ENCODE data around the gene GPRASP3.
"Not testable (repeated sequence)": the region's sequence is repeated elsewhere in the genome, so short reads cannot be mapped to it uniquely, and the experiment has no call there.

GPRASP3 gene

DNA sequence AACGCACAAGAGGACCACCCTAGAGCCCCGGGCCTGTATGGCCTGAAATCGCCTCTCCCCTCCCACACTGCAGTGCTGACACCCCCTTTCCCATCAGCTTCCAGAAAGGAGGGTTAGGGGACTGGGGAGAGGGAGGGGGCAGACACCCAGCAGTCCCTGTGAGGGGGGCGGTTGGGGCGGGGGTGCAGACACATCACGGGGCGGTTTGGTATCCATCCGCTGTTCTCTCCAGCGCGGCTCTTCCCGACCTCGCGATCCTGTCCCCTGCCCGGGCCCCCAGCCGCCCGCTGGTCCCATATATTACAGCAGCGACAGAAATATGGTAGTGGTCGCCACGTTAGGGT, 8.7 kb upstream of the GPRASP3 start:
- H3K9ac ChIP-seq = no peak overlapping the region
- no peaks in the 10 kb centered on the region for H4K20me1 ChIP-seq
- H3K4me1 ChIP-seq = peaks cover 0 to 10% (median 0%) of the 10 kb centered on the region in 10 experiments; a peak in 3 of 20 replicates
- H3K4me3 ChIP-seq = no peak overlapping the region
- no peak overlapping the region for H3K27ac ChIP-seq
- H3K27me3 ChIP-seq = peaks cover 3 to 25% (median 22%) of the 10 kb centered on the region in 11 experiments
- H3K4me2 ChIP-seq = no peak overlapping the region
- H3K36me3 ChIP-seq = no peaks in the 10 kb centered on the region
- no peak for TF ChIP-seq Cebpa-rat (IDR thresholded peaks at IDR 0.05)
- H3K9me3 ChIP-seq (replicated peaks in 1 of 11) = peaks cover 26 to 41% (median 31%) of the 10 kb centered on the region in 11 experiments

DNA sequence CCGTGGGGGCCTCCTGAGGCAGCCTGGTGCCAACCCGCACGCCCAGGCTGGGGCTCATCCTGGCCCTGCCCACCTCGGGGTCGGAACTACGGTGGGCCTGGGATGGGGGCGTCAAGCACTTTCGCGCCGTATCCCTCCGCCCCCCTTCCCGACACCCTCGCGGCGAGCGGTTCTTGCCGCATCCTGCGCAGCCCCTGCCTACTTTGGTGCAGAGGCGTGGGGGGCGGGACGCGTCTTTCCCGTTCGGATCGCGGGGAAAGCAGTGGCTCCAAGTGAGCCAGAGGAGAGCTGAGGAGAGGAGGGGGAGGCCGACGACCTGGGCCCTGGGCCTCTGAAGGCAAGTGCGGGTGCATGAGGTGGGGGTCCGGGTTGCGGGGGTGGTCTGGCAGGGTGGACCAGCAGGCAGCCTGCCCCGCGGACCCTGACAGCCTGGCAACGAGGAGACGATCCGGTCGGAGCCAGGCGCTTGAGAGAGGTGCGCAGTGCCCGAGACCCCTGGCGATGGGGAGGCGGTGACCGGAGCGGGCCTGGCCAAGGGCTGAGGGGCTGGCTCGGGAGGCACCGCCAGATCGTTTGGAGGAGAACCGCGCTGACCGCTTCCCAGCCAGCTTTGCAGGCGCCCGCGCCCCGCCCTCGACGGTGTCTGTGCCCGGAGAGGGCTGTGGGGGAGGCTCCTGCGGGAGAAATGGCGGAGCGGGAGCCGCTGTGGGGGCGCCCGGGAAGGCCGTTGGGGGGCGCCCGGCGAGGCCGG, 8.2 kb upstream of the GPRASP3 start, which contains the start of gene GPRASP2:
GPRASP2 (plus strand) TSS at position 233 of the 751 bp plus-strand sequence. CDS start 2,422 bp downstream, outside the sequence.
- H3K27ac ChIP-seq = no peak within 1 kb of the TSS
- peaks cover 3 to 25% (median 22%) of the 10 kb centered on the region in 11 experiments for H3K27me3 ChIP-seq
- peaks cover 26 to 41% (median 31%) of the 10 kb centered on the region in 11 experiments for H3K9me3 ChIP-seq (replicated peaks in 1 of 11)
- H3K36me3 ChIP-seq = no peaks in the 10 kb centered on the region
- no peaks in the 10 kb centered on the region for H4K20me1 ChIP-seq
- H3K4me1 ChIP-seq = peaks cover 0 to 10% (median 0%) of the 10 kb centered on the region in 10 experiments; a peak in 3 of 20 replicates
- TF ChIP-seq Cebpa-rat (IDR thresholded peaks at IDR 0.05) = no peak
- no peak within 1 kb of the TSS for H3K4me2 ChIP-seq
- no peak within 1 kb of the TSS; a peak in 1 of 20 replicates for H3K4me3 ChIP-seq
- H3K9ac ChIP-seq = no peak within 1 kb of the TSS

DNA sequence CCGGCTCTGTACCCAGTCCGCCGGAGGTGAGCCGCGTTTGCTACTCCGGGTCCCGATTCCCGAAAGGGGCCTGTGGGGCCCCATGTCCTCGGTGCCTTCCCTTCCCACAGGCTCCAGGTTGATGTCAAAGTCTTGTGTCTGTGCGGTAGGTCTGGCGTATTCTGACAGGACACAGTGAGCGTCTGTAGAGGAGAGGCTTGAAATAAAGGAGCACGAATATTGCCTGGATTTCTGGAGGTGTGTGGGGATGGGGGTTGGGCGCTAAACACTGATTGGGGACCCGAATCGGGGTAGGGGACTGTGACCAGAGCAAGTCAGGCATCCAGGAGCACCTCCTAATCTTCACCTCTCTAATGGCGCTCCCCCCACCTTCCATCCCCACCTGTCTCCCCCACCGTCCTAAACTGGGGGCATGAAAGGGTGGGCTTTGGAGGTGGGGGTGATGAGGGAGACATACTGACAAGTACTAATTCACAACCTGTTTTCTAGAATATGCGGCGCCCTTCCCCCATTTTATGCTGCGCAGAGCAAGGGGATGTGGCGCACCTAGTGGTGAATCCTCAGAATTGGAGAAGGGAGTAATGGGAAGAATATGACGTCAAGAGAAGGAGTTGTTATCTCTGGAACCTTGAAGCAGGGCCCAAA, 7.4 kb upstream of the GPRASP3 start:
- Histone ChIP-seq H3K27ac (no peak overlapping the region), H4K20me1 (no peaks in the 10 kb centered on the region), H3K9me3 (replicated peaks in 1 of 11) (peaks cover 26 to 41% (median 31%) of the 10 kb centered on the region in 11 experiments), H3K36me3 (no peaks in the 10 kb centered on the region), H3K9ac (no peak overlapping the region), H3K27me3 (peaks cover 3 to 25% (median 22%) of the 10 kb centered on the region in 11 experiments), H3K4me3 (no peak overlapping the region), H3K4me2 (no peak overlapping the region), H3K4me1 (peaks cover 0 to 10% (median 0%) of the 10 kb centered on the region in 10 experiments; a peak in 3 of 20 replicates)
- no peak for TF ChIP-seq Cebpa-rat (IDR thresholded peaks at IDR 0.05)

DNA sequence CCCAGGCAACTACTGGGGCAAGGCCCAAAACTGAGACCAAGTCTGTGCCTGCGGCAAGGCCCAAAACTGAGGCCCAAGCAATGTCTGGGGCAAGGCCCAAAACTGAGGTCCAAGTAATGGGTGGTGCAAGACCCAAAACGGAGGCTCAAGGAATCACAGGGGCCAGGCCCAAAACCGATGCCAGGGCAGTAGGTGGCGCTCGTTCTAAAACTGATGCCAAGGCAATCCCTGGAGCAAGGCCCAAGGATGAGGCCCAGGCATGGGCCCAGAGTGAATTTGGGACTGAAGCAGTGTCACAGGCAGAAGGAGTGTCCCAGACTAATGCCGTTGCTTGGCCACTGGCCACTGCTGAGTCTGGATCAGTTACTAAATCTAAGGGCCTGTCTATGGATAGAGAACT, 5.5 kb upstream of the GPRASP3 start:
- no peak overlapping the region for H3K9ac ChIP-seq
- peaks cover 3 to 25% (median 22%) of the 10 kb centered on the region in 11 experiments for H3K27me3 ChIP-seq
- no peaks in the 10 kb centered on the region for H4K20me1 ChIP-seq
- peaks cover 26 to 40% (median 31%) of the 10 kb centered on the region in 11 experiments for H3K9me3 ChIP-seq (replicated peaks in 1 of 11)
- no peak overlapping the region for H3K4me3 ChIP-seq
- no peak overlapping the region for H3K27ac ChIP-seq
- H3K4me2 ChIP-seq = no peak overlapping the region
- H3K4me1 ChIP-seq = no peaks in the 10 kb centered on the region
- no peaks in the 10 kb centered on the region for H3K36me3 ChIP-seq
- no peak for TF ChIP-seq Cebpa-rat (IDR thresholded peaks at IDR 0.05)

DNA sequence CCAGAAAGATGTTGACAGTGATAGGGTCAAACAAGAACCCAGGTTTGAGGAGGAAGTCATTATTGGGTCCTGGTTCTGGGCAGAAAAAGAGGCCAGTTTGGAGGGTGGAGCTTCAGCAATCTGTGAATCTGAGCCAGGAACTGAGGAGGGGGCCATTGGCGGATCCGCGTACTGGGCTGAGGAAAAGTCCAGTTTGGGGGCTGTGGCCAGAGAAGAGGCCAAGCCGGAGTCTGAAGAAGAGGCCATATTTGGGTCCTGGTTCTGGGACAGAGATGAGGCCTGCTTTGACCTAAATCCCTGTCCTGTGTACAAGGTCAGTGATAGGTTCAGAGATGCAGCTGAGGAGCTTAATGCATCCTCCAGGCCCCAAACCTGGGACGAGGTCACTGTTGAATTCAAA, 4.6 kb upstream of the GPRASP3 start:
- Histone ChIP-seq H3K4me1 (no peaks in the 10 kb centered on the region), H4K20me1 (no peaks in the 10 kb centered on the region), H3K9ac (no peak overlapping the region), H3K36me3 (no peaks in the 10 kb centered on the region), H3K4me3 (no peak overlapping the region), H3K9me3 (replicated peaks in 1 of 11) (peaks cover 24 to 33% (median 28%) of the 10 kb centered on the region in 11 experiments), H3K27me3 (peaks cover 1 to 23% (median 20%) of the 10 kb centered on the region in 11 experiments), H3K4me2 (no peak overlapping the region), H3K27ac (no peak overlapping the region)
- TF ChIP-seq Cebpa-rat (IDR thresholded peaks at IDR 0.05) = no peak

DNA sequence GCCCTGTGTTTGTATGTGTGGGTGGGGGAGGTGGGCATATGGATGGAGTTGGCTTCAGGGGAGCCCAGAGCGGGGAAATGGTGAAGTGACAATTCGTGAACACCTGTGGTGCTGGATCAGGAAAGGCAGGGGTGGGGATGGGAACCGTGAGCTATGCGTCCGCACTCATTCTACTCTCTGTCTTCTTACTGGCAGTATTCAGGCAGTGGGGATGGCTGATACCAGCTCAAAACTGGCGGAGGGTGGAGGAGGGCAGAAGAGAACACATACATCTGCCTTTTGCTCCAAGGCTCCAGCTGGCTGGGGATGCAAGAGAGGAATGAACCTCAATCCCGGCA, 595 bp downstream of the GPRASP3 start:
- H3K27me3 ChIP-seq; H4K20me1 ChIP-seq; H3K9ac ChIP-seq; H3K4me1 ChIP-seq; H3K4me3 ChIP-seq; H3K27ac ChIP-seq; H3K9me3 ChIP-seq (replicated peaks in 1 of 11); H3K4me2 ChIP-seq; H3K36me3 ChIP-seq: not testable (repeated sequence)

DNA sequence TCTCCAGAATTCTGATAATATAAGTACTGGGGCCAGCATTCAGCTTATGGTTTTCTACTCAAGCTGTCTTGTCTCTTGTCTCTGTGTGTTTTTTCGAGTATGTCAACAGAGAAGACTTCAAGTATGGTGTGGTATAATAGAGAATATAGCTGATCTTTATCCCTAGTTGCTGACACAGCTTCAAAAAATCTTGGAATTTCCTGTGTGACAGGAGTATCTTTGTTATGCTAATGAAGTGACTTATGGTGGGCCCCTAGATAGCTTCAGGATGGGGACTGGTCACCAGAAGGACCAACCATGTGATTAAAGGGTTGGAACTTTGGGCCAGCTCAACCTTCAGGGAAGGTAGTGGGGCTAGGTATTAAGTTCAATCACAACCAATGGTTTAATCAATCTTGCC, 2.9 kb downstream of the GPRASP3 start:
- Histone ChIP-seq H3K9me3 (replicated peaks in 1 of 11) (no peaks in the 10 kb centered on the region), H3K36me3 (no peaks in the 10 kb centered on the region), H3K27me3 (no peaks in the 10 kb centered on the region), H3K4me2 (no peak overlapping the region), H3K4me3 (no peak overlapping the region), H3K4me1 (no peaks in the 10 kb centered on the region), H3K9ac (no peak overlapping the region), H3K27ac (no peak overlapping the region), H4K20me1 (no peaks in the 10 kb centered on the region)
- no peak for TF ChIP-seq Cebpa-rat (IDR thresholded peaks at IDR 0.05)

DNA sequence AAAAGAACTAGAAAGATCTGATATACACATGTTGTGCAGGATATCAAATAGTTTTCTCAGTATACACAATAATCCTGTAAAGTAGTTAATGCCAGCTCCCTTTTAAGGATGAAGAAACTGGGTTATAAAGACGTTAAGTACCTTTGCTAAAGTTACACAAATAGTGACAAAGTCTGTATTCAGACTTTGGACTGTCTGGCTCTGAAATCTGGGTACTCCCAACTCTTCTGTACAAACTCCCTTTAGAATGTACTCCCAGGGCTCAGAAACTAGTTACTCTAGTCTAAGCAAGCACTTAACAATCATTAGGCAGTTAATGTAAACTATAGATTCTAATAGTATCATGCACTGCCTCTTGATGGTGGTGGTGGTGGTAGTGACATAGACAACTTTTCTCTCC, 7.2 kb downstream of the GPRASP3 start:
- no peaks in the 10 kb centered on the region for H3K9me3 ChIP-seq (replicated peaks in 1 of 11)
- H3K27me3 ChIP-seq = no peaks in the 10 kb centered on the region
- no peak overlapping the region for H3K4me2 ChIP-seq
- no peak overlapping the region for H3K27ac ChIP-seq
- H3K36me3 ChIP-seq = no peaks in the 10 kb centered on the region
- H4K20me1 ChIP-seq = no peaks in the 10 kb centered on the region
- no peaks in the 10 kb centered on the region for H3K4me1 ChIP-seq
- H3K4me3 ChIP-seq = no peak overlapping the region
- H3K9ac ChIP-seq = no peak overlapping the region
- TF ChIP-seq Cebpa-rat (IDR thresholded peaks at IDR 0.05) = no peak

DNA sequence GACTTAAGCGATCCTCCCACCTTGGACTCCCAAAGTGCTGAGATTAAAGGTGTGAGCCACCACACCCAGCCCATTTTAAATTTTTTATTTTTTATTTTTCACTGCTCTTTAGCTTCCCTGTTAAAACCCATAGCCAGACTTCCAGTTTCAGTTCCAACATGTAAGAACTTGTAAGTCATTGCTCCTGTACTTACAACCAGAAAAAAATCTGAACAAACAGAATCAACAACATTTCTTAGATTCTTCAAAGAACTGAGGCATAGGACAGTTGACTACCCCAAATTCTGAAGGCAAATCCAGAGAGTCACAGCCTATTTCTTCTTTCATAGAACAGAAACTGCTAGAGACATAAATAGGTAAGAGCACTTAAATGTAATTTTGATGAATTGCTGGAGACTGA, 8.1 kb downstream of the GPRASP3 start:
- TF ChIP-seq Cebpa-rat (IDR thresholded peaks at IDR 0.05) = no peak

DNA sequence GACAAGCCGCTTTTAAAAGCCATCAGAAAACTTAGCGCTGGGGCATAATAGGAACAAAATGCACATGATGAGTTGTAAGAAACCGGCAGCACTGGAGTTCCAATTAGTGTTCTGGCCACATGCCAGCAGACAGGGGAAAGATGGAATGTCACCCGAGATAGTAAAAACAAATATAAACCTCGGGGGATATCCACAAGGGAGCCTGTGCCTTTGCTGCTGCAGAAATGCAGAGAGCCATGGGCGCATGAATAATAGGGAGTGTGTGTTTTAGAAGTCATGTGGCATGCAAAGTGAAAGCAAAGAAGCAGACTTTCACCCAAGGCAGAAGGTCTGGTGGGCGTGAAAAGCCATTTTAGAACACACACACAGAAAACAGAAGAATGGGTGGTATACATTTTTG, 19.1 kb downstream of the GPRASP3 start:
- Histone ChIP-seq H3K4me1 (no peaks in the 10 kb centered on the region), H3K4me2 (no peak overlapping the region), H4K20me1 (no peaks in the 10 kb centered on the region), H3K27ac (no peak overlapping the region), H3K4me3 (no peak overlapping the region), H3K9me3 (replicated peaks in 1 of 11) (peaks cover 0 to 2% (median 0%) of the 10 kb centered on the region in 11 experiments; a peak in 4 of 22 replicates), H3K27me3 (peaks cover 0 to 1% (median 0%) of the 10 kb centered on the region in 11 experiments; a peak in 2 of 22 replicates), H3K36me3 (no peaks in the 10 kb centered on the region), H3K9ac (no peak overlapping the region)
- no peak for TF ChIP-seq Cebpa-rat (IDR thresholded peaks at IDR 0.05)

More for the DNA sequence above, 8.1 kb downstream of the GPRASP3 start:
- H3K27me3 ChIP-seq = no peaks in the 10 kb centered on the region
- H3K36me3 ChIP-seq = no peaks in the 10 kb centered on the region
- no peaks in the 10 kb centered on the region for H3K9me3 ChIP-seq (replicated peaks in 1 of 11)
- no peak overlapping the region for H3K4me3 ChIP-seq
- no peak overlapping the region for H3K9ac ChIP-seq
- H3K4me1 ChIP-seq = no peaks in the 10 kb centered on the region
- no peak overlapping the region for H3K27ac ChIP-seq
- H3K4me2 ChIP-seq = no peak overlapping the region
- H4K20me1 ChIP-seq = no peaks in the 10 kb centered on the region
